Ureter (tissue), 1 donor: ENCODE results near the gene SHE. TPM values are rescaled to one million over a fixed set of nuclear protein-coding genes. Genes with fewer than 3 reads are reported as not detected.
"Not testable (repeated sequence)": the region's sequence is repeated elsewhere in the genome, so short reads cannot be mapped to it uniquely, and the experiment has no call there.

Source experiments
- DNase-seq: peaks from one replicate; pipeline ENCODE4 v3.0.0-alpha.2; 2020; ENCODE audit warnings: low spot score
- total RNA-seq: library from RNA; stranded (reverse); gene quantifications from one replicate; pipeline ENCODE4 v1.2.4, GENCODE V29; 2023
- donor health status: DM: yes; HTN: yes; CAD: no.

SHE gene
- total RNA-seq, 1 donor from 2014 or later, result 13.3 TPM

GRCh38 chr1:154514066-154514553 is 11.9 kb upstream of the SHE start:
- no peak for DNase-seq

GRCh38 chr1:154512760-154513159 is 10.5 kb upstream of the SHE start:
- no peak for DNase-seq

GRCh38 chr1:154503898-154504297 is 1.7 kb upstream of the SHE start:
- no peak for DNase-seq

- no peak for DNase-seq
Measured at GRCh38 chr1:154502744-154503115, 518 bp upstream of the SHE start.

- DNase-seq, result no peak
Measured at GRCh38 chr1:154501423-154502065, 668 bp downstream of the SHE start.

GRCh38 chr1:154500533-154500932 is 1.7 kb downstream of the SHE start:
- DNase-seq, result no peak

GRCh38 chr1:154499446-154499845 is 2.8 kb downstream of the SHE start:
- no peak for DNase-seq

GRCh38 chr1:154497026-154497806 is 5.0 kb downstream of the SHE start:
- no peak for DNase-seq

- no peak for DNase-seq
Measured at GRCh38 chr1:154496383-154496782, 5.8 kb downstream of the SHE start.

GRCh38 chr1:154495496-154496273 is 6.5 kb downstream of the SHE start:
- DNase-seq, result no peak

GRCh38 chr1:154493276-154493675 is 8.9 kb downstream of the SHE start:
- peak; percentile 52 for DNase-seq

GRCh38 chr1:154492115-154492514 is 10.1 kb downstream of the SHE start:
- no peak for DNase-seq

- no peak for DNase-seq
Measured at GRCh38 chr1:154490317-154490716, 11.9 kb downstream of the SHE start.

GRCh38 chr1:154489695-154490274 is 12.4 kb downstream of the SHE start:
- no peak for DNase-seq

- DNase-seq, result no peak
Measured at GRCh38 chr1:154488922-154489321, 13.3 kb downstream of the SHE start.

GRCh38 chr1:154486756-154487155 is 15.5 kb downstream of the SHE start:
- not testable (repeated sequence) for DNase-seq

GRCh38 chr1:154485910-154486496 is 16.2 kb downstream of the SHE start:
- DNase-seq, result no peak

GRCh38 chr1:154485106-154485505 is 17.1 kb downstream of the SHE start:
- DNase-seq, result no peak

GRCh38 chr1:154483941-154484803 is 18.0 kb downstream of the SHE start:
- DNase-seq, result peak; percentile 56

- no peak for DNase-seq
Measured at GRCh38 chr1:154481053-154481452, 21.2 kb downstream of the SHE start.
